BLaER1 (cell line): ENCODE data around the gene ID4.

ENCODE experiments used
- H3K27ac ChIP-seq: shearing (Covaris generic); formaldehyde crosslinking; 2 replicates; pipeline ENCODE4 v1.8.1; 2022
- H3K27me3 ChIP-seq: shearing (Covaris generic); formaldehyde crosslinking; 2 replicates; pipeline ENCODE4 v1.8.1; 2022
- H3K36me3 ChIP-seq: shearing (Covaris generic); formaldehyde crosslinking; 2 replicates; pipeline ENCODE4 v1.8.1; 2022
- H3K4me1 ChIP-seq: shearing (Covaris generic); formaldehyde crosslinking; 2 replicates; pipeline ENCODE4 v1.8.1; 2022
- H3K4me2 ChIP-seq: shearing (Covaris generic); formaldehyde crosslinking; 2 replicates; pipeline ENCODE4 v1.8.1; 2022
- H3K4me3 ChIP-seq: shearing (Covaris generic); formaldehyde crosslinking; 2 replicates; pipeline ENCODE4 v1.8.1; 2022
- H3K9ac ChIP-seq: shearing (Covaris generic); formaldehyde crosslinking; 2 replicates; pipeline ENCODE4 v1.8.1; 2022
- H3K9me3 ChIP-seq: shearing (Covaris generic); formaldehyde crosslinking; 2 replicates; pipeline ENCODE4 v1.8.1; 2022
- H4K20me1 ChIP-seq: shearing (Covaris generic); formaldehyde crosslinking; 2 replicates; pipeline ENCODE4 v1.8.1; 2022
- Cebpa-rat ChIP-seq: shearing (Covaris generic); IDR thresholded peaks from 2 replicates; pipeline ENCODE4 v1.8.1; 2022

Gene ID4

DNA sequence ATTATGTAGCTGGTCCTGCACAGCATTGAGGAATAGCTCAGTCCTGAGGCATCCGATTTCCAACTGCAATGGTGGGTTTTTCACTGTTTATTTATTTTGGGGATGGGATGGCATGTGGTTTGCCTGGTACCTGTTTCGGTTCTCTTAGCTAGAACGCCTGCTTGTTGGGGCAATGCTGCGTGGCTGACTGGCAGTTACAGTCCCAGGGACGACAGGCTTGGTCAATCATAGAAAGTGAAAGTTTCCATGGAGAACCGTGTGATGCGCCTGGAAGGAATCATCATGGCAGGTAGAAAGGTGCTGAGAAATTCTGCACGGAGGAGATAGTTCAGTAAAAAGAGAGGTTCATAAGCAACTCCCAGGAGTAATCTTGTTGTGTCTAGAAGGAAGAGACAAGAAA is 18.4 kb downstream of the ID4 start:
- Histone ChIP-seq H3K4me2 (peak overlapping the region; percentile 72), H3K36me3 (no peaks in the 10 kb centered on the region), H3K4me3 (peak overlapping the region; percentile 18; the same call in 1 of the 2 replicates), H4K20me1 (no peaks in the 10 kb centered on the region), H3K27ac (0 out of 2 replicates have a peak overlapping the region, but pooled peaks have one; percentile 32), H3K27me3 (no peaks in the 10 kb centered on the region), H3K4me1 (peaks cover 88% of the 10 kb centered on the region), H3K9me3 (peaks cover 5% of the 10 kb centered on the region; the same call in 1 of the 2 replicates), H3K9ac (no peak overlapping the region; the same call in 1 of the 2 replicates)
- no peak for TF ChIP-seq Cebpa-rat

DNA sequence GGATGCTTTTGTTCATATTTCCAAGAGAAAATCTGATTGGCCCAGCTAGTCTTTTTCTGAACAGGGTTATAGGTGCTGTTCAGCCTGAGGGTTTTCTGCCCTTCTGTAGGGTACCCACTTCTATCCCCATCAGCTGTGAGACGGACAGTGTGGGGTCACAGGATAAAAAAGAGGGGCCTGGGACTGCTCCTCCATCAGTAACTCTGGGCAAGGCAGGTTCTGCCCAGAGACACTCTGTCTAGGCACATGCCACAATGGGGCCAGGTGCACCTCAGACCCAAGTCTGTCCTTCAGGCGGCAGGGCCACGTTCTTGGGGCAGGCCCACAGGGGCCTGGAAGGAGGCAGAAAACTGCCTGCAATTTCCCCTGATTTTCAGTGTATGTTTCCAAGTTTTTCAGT is 20.0 kb downstream of the ID4 start:
- peaks cover 83% of the 10 kb centered on the region for H3K4me1 ChIP-seq
- H3K36me3 ChIP-seq = no peaks in the 10 kb centered on the region
- no peaks in the 10 kb centered on the region for H3K27me3 ChIP-seq
- TF ChIP-seq Cebpa-rat = no peak
- peak overlapping the region; percentile 72 for H3K4me2 ChIP-seq
- H4K20me1 ChIP-seq = no peaks in the 10 kb centered on the region
- H3K4me3 ChIP-seq = no peak overlapping the region
- H3K9ac ChIP-seq = 0 out of 2 replicates have a peak overlapping the region, but pooled peaks have one; percentile 20
- H3K9me3 ChIP-seq = peaks cover 5% of the 10 kb centered on the region; the same call in 1 of the 2 replicates
- H3K27ac ChIP-seq = peak overlapping the region; percentile 32

DNA sequence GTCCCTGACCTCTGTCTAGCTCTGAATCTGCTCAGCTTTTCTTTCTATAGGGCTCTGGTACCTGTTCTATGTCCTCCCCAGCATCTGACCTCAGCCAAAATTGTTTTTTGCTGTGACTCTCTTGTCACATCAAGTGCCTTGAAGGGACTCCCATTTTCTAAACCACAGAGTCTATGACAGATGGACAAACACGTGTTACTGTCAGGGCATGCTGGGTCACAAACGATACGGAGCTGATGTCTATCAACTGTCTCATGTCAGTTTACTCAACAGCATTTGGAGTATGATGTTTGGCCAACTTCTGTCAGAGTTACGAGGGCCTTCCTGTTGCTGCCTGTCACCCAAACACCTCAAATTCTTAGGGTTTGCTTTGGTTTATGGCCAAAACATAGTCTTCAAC is 20.5 kb downstream of the ID4 start:
- no peaks in the 10 kb centered on the region for H4K20me1 ChIP-seq
- H3K9ac ChIP-seq = no peak overlapping the region
- H3K9me3 ChIP-seq = peaks cover 5% of the 10 kb centered on the region; the same call in 1 of the 2 replicates
- no peaks in the 10 kb centered on the region for H3K36me3 ChIP-seq
- peak overlapping the region; percentile 32 for H3K27ac ChIP-seq
- H3K4me2 ChIP-seq = peak overlapping the region; percentile 72
- peaks cover 82% of the 10 kb centered on the region for H3K4me1 ChIP-seq
- no peaks in the 10 kb centered on the region for H3K27me3 ChIP-seq
- TF ChIP-seq Cebpa-rat = no peak
- H3K4me3 ChIP-seq = no peak overlapping the region

DNA sequence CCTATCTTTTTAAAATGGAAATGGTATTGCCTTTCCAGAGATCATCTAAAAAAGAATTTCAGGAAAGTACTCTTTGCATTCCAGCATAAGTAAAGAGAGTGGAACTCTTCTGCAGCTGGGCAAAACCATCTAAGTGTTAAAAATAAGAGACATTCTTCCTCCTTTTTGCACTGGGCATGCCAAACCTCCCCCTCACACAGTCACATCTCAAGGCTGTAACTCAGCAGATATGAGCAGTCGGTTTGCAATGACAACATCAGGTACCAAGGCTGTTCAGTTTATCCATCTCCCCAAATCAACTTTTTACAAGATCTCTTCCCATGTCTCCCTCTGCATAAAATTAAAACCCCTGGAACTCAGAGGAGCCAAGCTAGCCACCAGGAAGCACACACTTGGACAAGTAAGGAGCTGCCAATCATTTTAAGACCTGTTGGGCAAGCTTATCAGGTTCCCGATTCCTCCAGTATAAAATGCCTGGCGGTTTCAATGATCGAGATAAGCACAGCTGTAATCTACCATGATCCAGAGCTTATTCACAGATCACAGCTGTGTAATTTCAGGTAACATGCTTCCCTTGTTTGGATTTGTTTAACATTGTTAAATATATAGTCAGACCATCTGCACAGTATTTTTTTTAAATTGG is 23.2 kb downstream of the ID4 start:
- Histone ChIP-seq H3K9ac (no peak overlapping the region), H3K27me3 (no peaks in the 10 kb centered on the region), H3K4me1 (peaks cover 62% of the 10 kb centered on the region), H3K36me3 (no peaks in the 10 kb centered on the region), H4K20me1 (no peaks in the 10 kb centered on the region), H3K4me2 (peak overlapping the region; percentile 72), H3K27ac (no peak overlapping the region), H3K9me3 (no peaks in the 10 kb centered on the region), H3K4me3 (no peak overlapping the region)
- no peak for TF ChIP-seq Cebpa-rat

DNA sequence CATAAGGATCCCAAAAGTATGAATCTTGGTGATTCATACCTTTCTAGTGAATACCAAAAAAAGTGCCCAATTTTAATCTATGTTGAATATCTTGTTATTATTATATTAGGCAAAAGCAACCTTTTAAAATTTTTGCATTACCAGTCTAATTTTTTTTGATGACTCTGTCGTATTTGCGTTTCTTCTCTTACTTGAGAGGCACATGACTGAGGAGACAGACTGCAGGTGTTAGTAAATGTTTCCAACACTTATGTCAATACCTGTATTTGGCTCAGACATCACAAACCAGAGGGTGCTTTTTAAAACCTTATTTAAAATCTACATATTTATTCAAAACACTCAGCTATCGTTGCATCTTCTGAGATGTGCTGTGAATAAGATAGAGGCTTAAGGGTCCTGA is 27.1 kb downstream of the ID4 start:
- H4K20me1 ChIP-seq = no peaks in the 10 kb centered on the region
- no peak overlapping the region for H3K4me2 ChIP-seq
- H3K27ac ChIP-seq = no peak overlapping the region
- no peaks in the 10 kb centered on the region for H3K36me3 ChIP-seq
- no peaks in the 10 kb centered on the region for H3K9me3 ChIP-seq
- peaks cover 61% of the 10 kb centered on the region for H3K4me1 ChIP-seq
- H3K9ac ChIP-seq = no peak overlapping the region
- no peak overlapping the region for H3K4me3 ChIP-seq
- no peaks in the 10 kb centered on the region for H3K27me3 ChIP-seq
- TF ChIP-seq Cebpa-rat = no peak

DNA sequence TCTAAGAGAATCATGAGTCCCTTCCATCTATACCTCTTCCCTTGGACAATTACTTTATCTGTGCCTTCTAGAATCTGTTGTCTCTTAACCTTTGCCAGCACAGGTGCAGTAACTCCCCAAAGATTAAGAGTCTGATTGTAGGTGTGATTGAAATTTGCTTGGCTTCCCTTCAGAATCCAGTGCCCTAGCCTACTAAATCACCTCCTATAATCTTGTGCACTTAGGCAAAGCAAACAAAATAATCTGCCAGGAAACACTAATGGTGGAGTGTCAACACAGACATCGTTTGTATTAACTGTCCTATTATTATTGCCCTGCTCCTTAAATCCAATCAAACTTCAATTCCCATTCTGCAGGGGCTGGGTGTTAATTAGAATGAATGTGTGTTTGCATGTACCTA is 28.0 kb downstream of the ID4 start:
- no peaks in the 10 kb centered on the region for H3K27me3 ChIP-seq
- H3K4me1 ChIP-seq = peaks cover 58% of the 10 kb centered on the region
- H3K27ac ChIP-seq = no peak overlapping the region
- no peak overlapping the region for H3K9ac ChIP-seq
- peak overlapping the region; percentile 71; the same call in 1 of the 2 replicates for H3K4me2 ChIP-seq
- H3K9me3 ChIP-seq = no peaks in the 10 kb centered on the region
- no peak overlapping the region for H3K4me3 ChIP-seq
- TF ChIP-seq Cebpa-rat = no peak
- no peaks in the 10 kb centered on the region for H3K36me3 ChIP-seq
- no peaks in the 10 kb centered on the region for H4K20me1 ChIP-seq

DNA sequence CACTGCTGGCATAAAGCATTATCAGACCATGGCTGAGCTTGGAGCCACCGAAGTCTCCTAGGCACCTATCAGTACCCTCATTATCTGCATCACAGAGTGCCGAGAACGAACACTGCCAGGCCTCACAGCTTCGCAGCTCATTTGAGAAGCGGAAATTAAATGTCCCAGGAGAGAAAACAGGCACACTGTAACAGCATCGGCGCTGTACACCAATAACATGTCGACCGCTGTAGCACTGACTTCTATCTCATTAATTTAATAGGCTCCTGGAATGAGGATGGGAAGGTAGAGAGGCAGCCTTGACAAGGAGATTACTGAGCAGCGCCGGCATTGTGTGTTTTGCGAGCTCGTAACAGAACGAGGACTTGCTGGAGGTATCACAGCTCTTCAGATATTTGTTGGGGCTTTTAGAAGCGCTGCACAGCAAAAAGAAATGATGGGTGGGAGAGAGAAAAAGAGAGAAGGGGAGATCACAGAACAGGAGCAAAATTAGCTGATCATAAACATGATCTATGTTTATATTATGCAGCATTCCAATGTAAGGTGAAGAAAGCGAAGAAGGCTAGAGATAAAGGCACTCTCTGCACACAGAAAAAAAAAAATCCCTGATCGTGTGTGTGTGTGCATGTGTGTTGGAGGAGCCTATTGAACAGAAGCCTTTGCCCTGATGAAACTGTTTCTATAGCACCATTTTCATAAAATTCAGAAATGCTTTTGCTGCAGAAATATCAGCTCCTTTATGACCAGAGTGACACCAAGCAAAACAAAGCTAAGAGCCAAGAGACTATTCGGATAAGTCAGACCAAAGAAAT is 29.2 kb downstream of the ID4 start:
- Histone ChIP-seq H3K27ac (no peak overlapping the region), H3K4me3 (no peak overlapping the region), H3K27me3 (no peaks in the 10 kb centered on the region), H3K36me3 (no peaks in the 10 kb centered on the region), H3K9ac (no peak overlapping the region; the same call in 1 of the 2 replicates), H3K4me2 (peak overlapping the region; percentile 71), H4K20me1 (no peaks in the 10 kb centered on the region), H3K4me1 (peaks cover 47% of the 10 kb centered on the region), H3K9me3 (no peaks in the 10 kb centered on the region)
- no peak for TF ChIP-seq Cebpa-rat

DNA sequence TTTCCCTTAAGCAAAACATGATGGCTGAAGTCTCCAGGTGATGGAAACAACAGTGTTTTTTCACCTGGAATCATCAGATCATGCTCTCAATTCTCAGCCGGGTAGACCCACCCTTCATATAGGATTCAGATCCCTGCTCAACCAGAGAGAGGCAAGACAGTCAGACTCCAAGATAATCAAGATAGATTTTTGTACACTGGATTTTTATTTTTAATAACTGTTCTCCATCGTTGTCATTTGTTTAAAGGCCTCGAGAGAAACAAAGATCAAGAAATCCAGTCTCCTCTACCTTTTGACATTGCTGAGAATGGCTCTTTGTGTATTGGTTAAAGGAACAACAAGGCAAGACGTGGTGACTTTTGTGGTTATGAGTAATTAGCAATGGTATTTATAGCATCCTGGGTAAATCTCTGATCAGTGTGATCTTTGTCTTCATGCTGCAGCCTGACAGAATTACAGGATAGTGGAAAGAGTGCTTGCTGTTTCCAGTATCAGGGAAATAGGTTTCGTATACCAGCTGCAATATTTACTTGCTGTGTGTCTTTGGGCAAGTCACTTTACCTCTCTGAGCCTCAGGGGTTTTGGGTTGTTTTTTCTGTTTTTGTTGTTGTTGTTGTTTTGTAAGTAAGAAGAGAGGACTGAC is 29.9 kb downstream of the ID4 start:
- Histone ChIP-seq H4K20me1 (no peaks in the 10 kb centered on the region), H3K27me3 (no peaks in the 10 kb centered on the region), H3K9me3 (no peaks in the 10 kb centered on the region), H3K27ac (no peak overlapping the region), H3K4me1 (peaks cover 47% of the 10 kb centered on the region), H3K4me3 (no peak overlapping the region), H3K9ac (no peak overlapping the region; the same call in 1 of the 2 replicates), H3K4me2 (peak overlapping the region; percentile 71), H3K36me3 (no peaks in the 10 kb centered on the region)
- TF ChIP-seq Cebpa-rat = no peak

DNA sequence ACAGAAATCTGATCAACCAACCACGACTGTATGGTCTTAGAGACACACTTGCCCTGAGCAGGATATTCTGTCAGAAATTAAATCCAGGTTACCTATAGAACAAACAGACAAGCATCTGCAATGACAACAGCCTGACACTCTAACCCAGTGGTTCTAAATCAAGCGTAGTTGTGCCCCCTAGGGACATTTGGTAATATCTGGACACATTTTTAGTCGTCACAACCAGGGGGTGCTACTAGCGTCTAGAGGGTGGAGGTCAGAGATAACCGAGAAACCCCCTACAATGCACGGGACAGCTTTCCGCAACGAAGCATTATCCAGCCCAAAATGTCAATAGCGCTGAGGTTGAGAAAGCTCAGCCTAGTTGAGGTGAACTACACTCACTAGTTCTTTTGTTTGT is 32.3 kb downstream of the ID4 start:
- no peak overlapping the region for H3K9ac ChIP-seq
- H3K27ac ChIP-seq = no peak overlapping the region
- H3K36me3 ChIP-seq = no peaks in the 10 kb centered on the region
- H3K4me1 ChIP-seq = peaks cover 47% of the 10 kb centered on the region
- no peaks in the 10 kb centered on the region for H3K9me3 ChIP-seq
- H3K27me3 ChIP-seq = no peaks in the 10 kb centered on the region
- TF ChIP-seq Cebpa-rat = no peak
- no peak overlapping the region for H3K4me3 ChIP-seq
- peak overlapping the region; percentile 15 for H3K4me2 ChIP-seq
- H4K20me1 ChIP-seq = no peaks in the 10 kb centered on the region

DNA sequence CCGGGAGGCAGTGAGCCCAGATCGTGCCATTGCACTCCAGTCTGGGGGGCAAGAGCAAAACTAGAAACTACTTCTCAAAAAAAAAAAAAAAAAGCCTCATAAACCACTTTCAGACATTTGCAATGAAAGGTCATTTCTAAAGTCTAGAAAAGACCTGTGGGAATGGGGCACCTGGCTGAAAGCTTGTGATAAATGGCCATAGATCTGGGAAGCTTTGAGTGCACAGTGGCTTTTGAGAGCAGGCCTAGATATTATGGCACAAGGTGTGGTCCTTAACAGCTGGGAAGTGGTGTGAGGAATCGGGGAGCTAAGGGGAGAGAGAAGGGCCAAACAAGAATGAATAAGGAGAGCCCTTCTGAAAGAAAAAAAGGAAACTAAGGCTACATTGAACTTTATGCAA is 33.2 kb downstream of the ID4 start:
- no peak overlapping the region for H3K4me2 ChIP-seq

More for the DNA sequence above, 33.2 kb downstream of the ID4 start:
- H3K27ac ChIP-seq = no peak overlapping the region
- H3K4me3 ChIP-seq = no peak overlapping the region
- H3K4me1 ChIP-seq = peaks cover 44% of the 10 kb centered on the region
- H3K9ac ChIP-seq = no peak overlapping the region
- no peaks in the 10 kb centered on the region for H4K20me1 ChIP-seq
- no peaks in the 10 kb centered on the region for H3K27me3 ChIP-seq
- no peak for TF ChIP-seq Cebpa-rat
- H3K9me3 ChIP-seq = no peaks in the 10 kb centered on the region
- H3K36me3 ChIP-seq = no peaks in the 10 kb centered on the region
